SK-N-SH treated with all-trans-retinoic acid at 6 μM for 48 hours (cell line): ENCODE data around the gene SDK1.

Experiments
- ATAC-seq: fragments of 200-7000 bp; cut with Tn5 transposase; 3 replicates; pipeline ENCODE4 v1.9.1; 2020; ENCODE audit warnings: mild to moderate bottlenecking, moderate library complexity
- ARNTL ChIP-seq: fragments of 450-650 bp; formaldehyde crosslinking; IDR thresholded peaks from 2 replicates; pipeline ENCODE4 v1.5.0; 2020; ENCODE audit warnings: low read depth, mild to moderate bottlenecking, moderate library complexity, borderline replicate concordance
- BACH2 ChIP-seq: fragments of 250-450 bp; sonication (Bioruptor Pico); IDR thresholded peaks from 2 replicates; pipeline ENCODE4 v1.9.0; 2021; ENCODE audit warnings: mild to moderate bottlenecking, borderline replicate concordance
- CSDC2 ChIP-seq: fragments of 250-450 bp; sonication (Bioruptor Pico); IDR thresholded peaks from 2 replicates; pipeline ENCODE4 v1.5.0; 2020; ENCODE audit warnings: mild to moderate bottlenecking, moderate library complexity
- PATZ1 ChIP-seq: fragments of 250-450 bp; sonication (Bioruptor Pico); IDR thresholded peaks from 2 replicates; pipeline ENCODE4 v1.8.0; 2020; ENCODE audit warnings: mild to moderate bottlenecking, moderate library complexity, borderline replicate concordance
- PPARA ChIP-seq: fragments of 250-450 bp; sonication (Bioruptor Pico); IDR thresholded peaks from 2 replicates; pipeline ENCODE4 v1.5.0; 2020; ENCODE audit warnings: mild to moderate bottlenecking, borderline replicate concordance
- RARB ChIP-seq: fragments of 250-450 bp; sonication (Bioruptor Pico); IDR thresholded peaks from 2 replicates; pipeline ENCODE4 v1.8.0; 2021; ENCODE audit warnings: mild to moderate bottlenecking, moderate library complexity
- SNAI2 ChIP-seq: fragments of 250-450 bp; sonication (Bioruptor Pico); IDR thresholded peaks from 2 replicates; pipeline ENCODE4 v1.5.0; 2020; ENCODE audit warnings: mild to moderate bottlenecking, moderate library complexity
- TCF4 ChIP-seq: fragments of 250-450 bp; sonication (Bioruptor Pico); IDR thresholded peaks from 2 replicates; pipeline ENCODE4 v1.8.0; 2021; ENCODE audit warnings: mild to moderate bottlenecking, moderate library complexity, borderline replicate concordance
- TOX ChIP-seq: fragments of 250-450 bp; sonication (Bioruptor Pico); IDR thresholded peaks from 2 replicates; pipeline ENCODE4 v1.8.0; 2021; ENCODE audit warnings: mild to moderate bottlenecking, moderate library complexity, borderline replicate concordance
- TSHZ2 ChIP-seq: fragments of 250-450 bp; sonication (Bioruptor Pico); IDR thresholded peaks from 2 replicates; pipeline ENCODE4 v1.5.0; 2020; ENCODE audit warnings: mild to moderate bottlenecking, moderate library complexity
- ZC3H10 ChIP-seq: fragments of 250-450 bp; sonication (Bioruptor Pico); IDR thresholded peaks from 2 replicates; pipeline ENCODE4 v1.5.1; 2021; ENCODE audit warnings: mild to moderate bottlenecking, moderate library complexity
- ZFP3 ChIP-seq: fragments of 250-450 bp; sonication (Bioruptor Pico); IDR thresholded peaks from 2 replicates; pipeline ENCODE4 v1.5.0; 2020; ENCODE audit warnings: mild to moderate bottlenecking, moderate library complexity
- ZFP30 ChIP-seq: fragments of 450-650 bp; formaldehyde crosslinking; IDR thresholded peaks from 2 replicates; pipeline ENCODE4 v1.5.0; 2022; ENCODE audit warnings: mild to moderate bottlenecking, moderate library complexity
- ZNF70 ChIP-seq: fragments of 450-650 bp; formaldehyde crosslinking; IDR thresholded peaks from 2 replicates; pipeline ENCODE4 v1.5.0; 2020; ENCODE audit warnings: mild to moderate bottlenecking, moderate library complexity
- ZNF8 ChIP-seq: fragments of 450-650 bp; formaldehyde crosslinking; IDR thresholded peaks from 2 replicates; pipeline ENCODE4 v1.5.0; 2020; ENCODE audit warnings: mild to moderate bottlenecking, moderate library complexity
- TF ChIP-seq, protein P1 (sequence below): fragments of 250-450 bp; sonication (Bioruptor Pico); IDR thresholded peaks from 2 replicates; pipeline ENCODE4 v1.5.1; 2020; ENCODE audit warnings: low read depth, mild to moderate bottlenecking, moderate library complexity
- TF ChIP-seq, protein P2 (sequence below): fragments of 250-450 bp; sonication (Bioruptor Pico); IDR thresholded peaks from 2 replicates; pipeline ENCODE4 v1.5.1; 2021; ENCODE audit warnings: mild to moderate bottlenecking, moderate library complexity

Gene SDK1

GRCh38 chr7:4270941-4271715 lies 970.1 kb downstream of the SDK1 start:
- ATAC-seq = no peak
- TF ChIP-seq TSHZ2 (CRISPR knock-in tag) (no peak), BACH2 (CRISPR knock-in tag) (no peak)
- TF ChIP-seq, all 23 proteins: peak for 0

GRCh38 chr7:4271716-4272015 lies 970.6 kb downstream of the SDK1 start:
- TF ChIP-seq, protein P1, sequence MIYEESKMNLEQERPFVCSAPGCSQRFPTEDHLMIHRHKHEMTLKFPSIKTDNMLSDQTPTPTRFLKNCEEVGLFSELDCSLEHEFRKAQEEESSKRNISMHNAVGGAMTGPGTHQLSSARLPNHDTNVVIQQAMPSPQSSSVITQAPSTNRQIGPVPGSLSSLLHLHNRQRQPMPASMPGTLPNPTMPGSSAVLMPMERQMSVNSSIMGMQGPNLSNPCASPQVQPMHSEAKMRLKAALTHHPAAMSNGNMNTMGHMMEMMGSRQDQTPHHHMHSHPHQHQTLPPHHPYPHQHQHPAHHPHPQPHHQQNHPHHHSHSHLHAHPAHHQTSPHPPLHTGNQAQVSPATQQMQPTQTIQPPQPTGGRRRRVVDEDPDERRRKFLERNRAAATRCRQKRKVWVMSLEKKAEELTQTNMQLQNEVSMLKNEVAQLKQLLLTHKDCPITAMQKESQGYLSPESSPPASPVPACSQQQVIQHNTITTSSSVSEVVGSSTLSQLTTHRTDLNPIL (CRISPR knock-in tag) = no peak
- TF ChIP-seq, protein P2, sequence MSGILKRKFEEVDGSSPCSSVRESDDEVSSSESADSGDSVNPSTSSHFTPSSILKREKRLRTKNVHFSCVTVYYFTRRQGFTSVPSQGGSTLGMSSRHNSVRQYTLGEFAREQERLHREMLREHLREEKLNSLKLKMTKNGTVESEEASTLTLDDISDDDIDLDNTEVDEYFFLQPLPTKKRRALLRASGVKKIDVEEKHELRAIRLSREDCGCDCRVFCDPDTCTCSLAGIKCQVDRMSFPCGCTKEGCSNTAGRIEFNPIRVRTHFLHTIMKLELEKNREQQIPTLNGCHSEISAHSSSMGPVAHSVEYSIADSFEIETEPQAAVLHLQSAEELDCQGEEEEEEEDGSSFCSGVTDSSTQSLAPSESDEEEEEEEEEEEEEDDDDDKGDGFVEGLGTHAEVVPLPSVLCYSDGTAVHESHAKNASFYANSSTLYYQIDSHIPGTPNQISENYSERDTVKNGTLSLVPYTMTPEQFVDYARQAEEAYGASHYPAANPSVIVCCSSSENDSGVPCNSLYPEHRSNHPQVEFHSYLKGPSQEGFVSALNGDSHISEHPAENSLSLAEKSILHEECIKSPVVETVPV = no peak
- TF ChIP-seq ZFP3 (CRISPR knock-in tag) (no peak), ZNF70 (no peak)
- ATAC-seq = no peak

DNA sequence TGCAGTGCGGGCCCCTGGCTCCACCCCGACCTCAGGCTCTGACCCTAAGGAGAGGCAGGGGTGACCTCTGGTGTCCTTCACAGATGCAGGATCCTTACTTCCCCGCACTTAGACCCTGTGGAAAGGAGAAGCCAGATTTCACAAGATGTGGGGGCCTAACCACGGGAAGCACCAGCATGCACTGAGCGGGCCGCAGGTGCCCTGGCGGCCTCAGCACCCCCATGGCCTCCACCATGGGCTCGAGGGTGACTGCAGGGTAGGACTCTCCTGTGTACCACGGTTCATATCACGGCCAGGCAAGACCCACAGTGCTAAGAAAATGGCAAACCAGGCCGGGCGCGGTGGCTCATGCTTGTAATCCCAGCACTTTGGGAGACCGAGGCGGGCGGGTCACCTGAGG lies 971.1 kb downstream of the SDK1 start:
- no peak for ATAC-seq
- no peak for TF ChIP-seq ARNTL (CRISPR knock-in tag)
- TF ChIP-seq, all 23 proteins: peak for 0

DNA sequence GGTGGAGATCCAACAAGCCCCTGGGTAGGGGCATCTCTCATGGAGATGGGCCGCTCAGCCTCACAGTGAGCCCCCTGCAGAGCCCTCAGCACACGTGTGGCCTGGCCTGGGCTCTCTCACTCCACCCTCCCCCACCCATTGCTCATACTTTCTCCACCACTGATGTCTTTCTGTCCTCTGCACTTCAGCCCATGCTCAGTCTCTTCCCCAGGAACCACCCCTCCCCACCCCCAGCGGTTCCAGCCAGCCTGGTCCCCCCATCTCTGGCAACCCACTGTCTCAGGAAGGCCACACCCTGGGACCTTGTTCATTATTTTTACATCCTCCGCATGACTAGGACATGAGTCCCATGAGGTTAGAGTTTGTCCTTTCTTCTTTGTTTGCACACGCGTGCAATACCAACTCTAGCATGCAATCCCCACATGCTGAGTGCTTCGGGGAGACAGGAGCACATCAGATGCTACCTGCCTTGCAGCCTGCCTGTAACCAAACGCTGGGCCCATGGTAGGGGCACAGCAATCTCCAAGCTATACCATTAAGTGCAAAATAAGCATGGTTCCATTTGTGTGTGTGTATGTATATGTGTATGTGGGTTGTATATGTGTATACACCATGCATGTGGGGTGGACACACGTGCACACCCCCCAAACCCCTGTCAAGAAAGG lies 972.6 kb downstream of the SDK1 start:
- ATAC-seq = no peak
- TF ChIP-seq ZFP3 (CRISPR knock-in tag) (no peak), PATZ1 (no peak), TOX (CRISPR knock-in tag) (no peak), ZFP30 (CRISPR knock-in tag) (no peak), TCF4 (no peak)

- TF ChIP-seq TSHZ2 (CRISPR knock-in tag) (no peak), TOX (CRISPR knock-in tag) (no peak), BACH2 (CRISPR knock-in tag) (no peak), ZNF8 (CRISPR knock-in tag) (no peak), ZFP3 (CRISPR knock-in tag) (no peak), ARNTL (CRISPR knock-in tag) (no peak), SNAI2 (CRISPR knock-in tag) (no peak), PPARA (no peak), CSDC2 (no peak), ZC3H10 (no peak), RARB (CRISPR knock-in tag) (no peak)
- TF ChIP-seq, protein P1 (CRISPR knock-in tag) = no peak
- no peak for ATAC-seq
These were observed 973.2 kb downstream of the SDK1 start for GRCh38 chr7:4274286-4274685.
